Measurements from ENCODE around the gene CRK.
A peak's percentile ranks its signal among the peaks of the same experiment; 100 is the strongest.
"Not testable (repeated sequence)": the region's sequence is repeated elsewhere in the genome, so short reads cannot be mapped to it uniquely, and the experiment has no call there.

CRK gene

GRCh38 chr17:1420163-1420562, 35.9 kb downstream of the CRK start:
- DNase-seq, result no peak

- DNase-seq, result not testable (repeated sequence)
These were observed 37.6 kb downstream of the CRK start for GRCh38 chr17:1418476-1418875.

GRCh38 chr17:1416414-1416813, 39.6 kb downstream of the CRK start:
- no peak for DNase-seq

- no peak for DNase-seq
These were observed 41.4 kb downstream of the CRK start for GRCh38 chr17:1414634-1415033.

- DNase-seq, result no peak
These were observed 41.9 kb downstream of the CRK start for GRCh38 chr17:1414001-1414574.

GRCh38 chr17:1413281-1413791, 42.7 kb downstream of the CRK start:
- DNase-seq, result no peak

GRCh38 chr17:1412185-1413110, 43.6 kb downstream of the CRK start:
- no peak for DNase-seq

GRCh38 chr17:1402262-1402586, 53.8 kb downstream of the CRK start:
- no peak for DNase-seq

- DNase-seq, result peak; percentile 95
These were observed 56.1 kb downstream of the CRK start, which contains the start of gene YWHAE for GRCh38 chr17:1399679-1400512. Gene YWHAE (minus strand): TSS chr17:1400222. CDS start chr17:1400110, 112 bp downstream.

- DNase-seq, result peak; percentile 17
These were observed 56.9 kb downstream of the CRK start for GRCh38 chr17:1398931-1399678.

- DNase-seq, result no peak
These were observed 58.0 kb downstream of the CRK start for GRCh38 chr17:1398028-1398427.

- not testable (repeated sequence) for DNase-seq
These were observed 60.0 kb downstream of the CRK start for GRCh38 chr17:1395876-1396665.

- no peak for DNase-seq
These were observed 64.5 kb downstream of the CRK start for GRCh38 chr17:1391577-1391976.

GRCh38 chr17:1390432-1391367, 65.3 kb downstream of the CRK start:
- DNase-seq, result no peak

GRCh38 chr17:1387490-1388227, 68.4 kb downstream of the CRK start:
- DNase-seq, result not testable (repeated sequence)

GRCh38 chr17:1386675-1387190, 69.3 kb downstream of the CRK start:
- not testable (repeated sequence) for DNase-seq

- DNase-seq, result no peak
These were observed 69.8 kb downstream of the CRK start for GRCh38 chr17:1386265-1386664.

- DNase-seq, result no peak
These were observed 70.2 kb downstream of the CRK start for GRCh38 chr17:1385861-1386260.

GRCh38 chr17:1384905-1385435, 71.1 kb downstream of the CRK start:
- DNase-seq, result no peak

All from central memory CD4-positive, alpha-beta T cell (primary cell).